DOHH2 (cell line): ENCODE measurements around the gene NCKAP5.

ENCODE experiments used
- EZH2phosphoT487 ChIP-seq: fragments of 200-600 bp; sonication (generic); IDR thresholded peaks from 2 replicates; pipeline ENCODE4 v1.6.1; 2017; ENCODE audit warnings: borderline replicate concordance, mild to moderate bottlenecking, antibody characterized with exemption, low read length, moderate library complexity, mixed read lengths
- TF ChIP-seq, protein P1 (sequence below): fragments of 200-600 bp; sonication (generic); IDR thresholded peaks from one replicate; pipeline ENCODE4 v1.5.1; 2014; ENCODE audit warnings: antibody characterized with exemption, mild to moderate bottlenecking, low read depth, low read length; ENCODE audit not compliant: poor library complexity, severe bottlenecking

DNA sequence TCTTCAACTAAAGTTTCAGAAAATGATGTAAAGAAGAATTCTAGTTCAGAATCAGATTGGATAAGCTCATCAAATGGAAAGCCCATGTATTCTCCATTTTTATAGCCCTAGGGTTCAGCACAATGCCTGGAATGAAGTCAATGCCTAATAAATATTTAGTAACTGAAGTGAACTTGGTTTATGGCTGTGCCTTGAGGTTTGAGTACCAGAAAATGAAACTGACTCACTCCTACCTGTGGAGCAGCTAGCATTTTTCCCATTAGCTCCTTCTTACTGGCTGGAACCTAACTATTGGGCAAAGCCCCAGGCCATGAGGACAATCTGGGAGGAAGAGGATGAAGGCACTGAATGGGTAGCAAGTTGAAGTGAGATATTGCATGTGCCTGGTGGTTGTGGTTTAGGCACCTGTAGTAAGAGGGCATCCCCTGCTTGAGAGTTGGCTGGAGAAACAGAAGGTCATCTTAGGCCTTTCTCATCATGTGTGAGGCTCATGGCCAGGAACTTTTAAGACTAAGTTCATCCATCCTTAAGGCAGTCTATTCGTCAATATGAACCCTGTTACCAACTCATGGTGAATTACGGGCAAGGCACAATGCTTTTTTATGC, 813.3 kb downstream of the NCKAP5 start:
- TF ChIP-seq, protein P1, sequence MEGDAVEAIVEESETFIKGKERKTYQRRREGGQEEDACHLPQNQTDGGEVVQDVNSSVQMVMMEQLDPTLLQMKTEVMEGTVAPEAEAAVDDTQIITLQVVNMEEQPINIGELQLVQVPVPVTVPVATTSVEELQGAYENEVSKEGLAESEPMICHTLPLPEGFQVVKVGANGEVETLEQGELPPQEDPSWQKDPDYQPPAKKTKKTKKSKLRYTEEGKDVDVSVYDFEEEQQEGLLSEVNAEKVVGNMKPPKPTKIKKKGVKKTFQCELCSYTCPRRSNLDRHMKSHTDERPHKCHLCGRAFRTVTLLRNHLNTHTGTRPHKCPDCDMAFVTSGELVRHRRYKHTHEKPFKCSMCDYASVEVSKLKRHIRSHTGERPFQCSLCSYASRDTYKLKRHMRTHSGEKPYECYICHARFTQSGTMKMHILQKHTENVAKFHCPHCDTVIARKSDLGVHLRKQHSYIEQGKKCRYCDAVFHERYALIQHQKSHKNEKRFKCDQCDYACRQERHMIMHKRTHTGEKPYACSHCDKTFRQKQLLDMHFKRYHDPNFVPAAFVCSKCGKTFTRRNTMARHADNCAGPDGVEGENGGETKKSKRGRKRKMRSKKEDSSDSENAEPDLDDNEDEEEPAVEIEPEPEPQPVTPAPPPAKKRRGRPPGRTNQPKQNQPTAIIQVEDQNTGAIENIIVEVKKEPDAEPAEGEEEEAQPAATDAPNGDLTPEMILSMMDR = no peak
- no peak for TF ChIP-seq EZH2phosphoT487
